GM21737 (cell line): Measurements from ENCODE around the gene OR10A3.

Experiments used
- ATAC-seq: cut with Tn5 transposase; IDR thresholded peaks from one replicate; pipeline ENCODE4 v1.9.1; 2021; ENCODE audit warnings: mild to moderate bottlenecking, moderate library complexity; ENCODE audit not compliant: unreplicated experiment

Gene OR10A3

GRCh38 chr11:7944123-7944522 lies 2.6 kb upstream of the OR10A3 start:
- no peak for ATAC-seq

GRCh38 chr11:7941146-7941545 lies 362 bp downstream of the OR10A3 start:
- no peak for ATAC-seq

- no peak for ATAC-seq
These were observed 4.9 kb downstream of the OR10A3 start for GRCh38 chr11:7936615-7937014.

- ATAC-seq = no peak
These were observed 10.3 kb downstream of the OR10A3 start, which contains the start of gene OR10A6 for GRCh38 chr11:7931168-7931567. OR10A6 (minus strand) TSS chr11:7931268; CDS start chr11:7928662, 2,606 bp downstream.

- ATAC-seq = no peak
These were observed 13.9 kb downstream of the OR10A3 start for GRCh38 chr11:7927635-7928034.

GRCh38 chr11:7924536-7924935 lies 17.0 kb downstream of the OR10A3 start:
- ATAC-seq = no peak

GRCh38 chr11:7918141-7918540 lies 23.4 kb downstream of the OR10A3 start:
- ATAC-seq = no peak

GRCh38 chr11:7911011-7911410 lies 30.5 kb downstream of the OR10A3 start:
- ATAC-seq = no peak

- ATAC-seq = no peak
These were observed 31.2 kb downstream of the OR10A3 start for GRCh38 chr11:7910286-7910788.

GRCh38 chr11:7909585-7910285 lies 31.8 kb downstream of the OR10A3 start:
- ATAC-seq = no peak

GRCh38 chr11:7907121-7907520 lies 34.4 kb downstream of the OR10A3 start:
- ATAC-seq = no peak

- no peak for ATAC-seq
These were observed 35.0 kb downstream of the OR10A3 start for GRCh38 chr11:7906481-7906880.

GRCh38 chr11:7905961-7906429 lies 35.5 kb downstream of the OR10A3 start:
- no peak for ATAC-seq

GRCh38 chr11:7905549-7905948 lies 36.0 kb downstream of the OR10A3 start:
- ATAC-seq = no peak

GRCh38 chr11:7904917-7905316 lies 36.6 kb downstream of the OR10A3 start:
- no peak for ATAC-seq

GRCh38 chr11:7903940-7904339 lies 37.6 kb downstream of the OR10A3 start:
- no peak for ATAC-seq

GRCh38 chr11:7901319-7901854 lies 40.1 kb downstream of the OR10A3 start:
- ATAC-seq = no peak

- no peak for ATAC-seq
These were observed 40.8 kb downstream of the OR10A3 start for GRCh38 chr11:7900686-7901085.

GRCh38 chr11:7899418-7899817 lies 42.1 kb downstream of the OR10A3 start:
- ATAC-seq = no peak

GRCh38 chr11:7898666-7899283 lies 42.7 kb downstream of the OR10A3 start:
- ATAC-seq = no peak

- no peak for ATAC-seq
These were observed 45.3 kb downstream of the OR10A3 start for GRCh38 chr11:7896009-7896785.
